IMR-90 (cell line): ENCODE measurements around the gene FBXW8. TPM values are rescaled to one million over a fixed set of nuclear protein-coding genes. Genes with fewer than 3 reads are reported as not detected.

Experiments
- ATAC-seq: fragments of 200-7000 bp; cut with Tn5 transposase; 2 replicates; pipeline ENCODE4 v1.9.1; 2020; ENCODE audit warnings: low read depth, mild to moderate bottlenecking, moderate library complexity
- BruUV-seq: library from RNA; stranded (reverse); fragments of 400-500 nt; replicated peaks from 2 replicates; lab custom pipeline; 2021; lab: Mats Ljungman, UMichigan
- CTCF ChIA-PET: fragments of 300-600 bp; formaldehyde crosslinking; extraction: SDS; loops from one replicate; lab custom pipeline; 2021; ENCODE audit warnings: antibody characterized with exemption; lab: Yijun Ruan, JAX
- POLR2A ChIA-PET: fragments of 300-600 bp; sonication (Branson Sonifier 250); formaldehyde crosslinking; loops from one replicate; lab custom pipeline; 2022; ENCODE audit warnings: antibody characterized with exemption; ENCODE audit not compliant: unreplicated experiment; lab: Charles Lee
- DNase-seq: peaks from one replicate; pipeline ENCODE4 v3.0.0; 2013
- H2AFZ ChIP-seq: replicated peaks from 2 replicates; pipeline ENCODE3; 2013; ENCODE audit warnings: low read length, mild to moderate bottlenecking; ENCODE audit not compliant: poor library complexity
- H2AK5ac ChIP-seq: 2 replicates; pipeline ENCODE4 v1.6.1; 2013; ENCODE audit warnings: low read depth, low read length, inconsistent platforms
- H2AK9ac ChIP-seq: replicated peaks from 2 replicates; pipeline ENCODE3; 2013; ENCODE audit warnings: mild to moderate bottlenecking, low read depth, low read length, moderate library complexity; ENCODE audit not compliant: poor library complexity
- H2BK120ac ChIP-seq: 2 replicates; pipeline ENCODE4 v1.6.1; 2013; ENCODE audit warnings: low read depth, low read length, inconsistent platforms
- H2BK15ac ChIP-seq: 3 replicates; pipeline ENCODE4 v1.6.1; 2013; ENCODE audit warnings: low read depth, low read length, inconsistent platforms
- H2BK20ac ChIP-seq: 2 replicates; pipeline ENCODE4 v1.6.1; 2013; ENCODE audit warnings: low read depth, mild to moderate bottlenecking, inconsistent platforms, low read length, moderate library complexity
- H2BK5ac ChIP-seq: 2 replicates; pipeline ENCODE4 v1.6.1; 2013; ENCODE audit warnings: mild to moderate bottlenecking, low read depth, low read length, inconsistent platforms; ENCODE audit not compliant: poor library complexity, severe bottlenecking
- H3K14ac ChIP-seq: replicated peaks from 2 replicates; pipeline ENCODE4 v1.6.1; 2013; ENCODE audit warnings: low read depth, low read length, inconsistent platforms
- H3K18ac ChIP-seq: 2 replicates; pipeline ENCODE4 v1.6.1; 2013; ENCODE audit warnings: low read depth, low read length, control low read depth
- H3K23ac ChIP-seq: 2 replicates; pipeline ENCODE4 v1.6.1; 2013; ENCODE audit warnings: low read depth, low read length, inconsistent platforms
- H3K27ac ChIP-seq: 2 replicates; pipeline ENCODE4 v1.5.1; 2013; ENCODE audit warnings: mild to moderate bottlenecking, control low read depth, low read length; ENCODE audit not compliant: insufficient read depth
- H3K27me3 ChIP-seq: 2 replicates; pipeline ENCODE4 v1.6.1; 2013; ENCODE audit warnings: low read length; ENCODE audit not compliant: control insufficient read depth, insufficient read depth
- H3K36me3 ChIP-seq: 2 replicates; pipeline ENCODE4 v1.6.1; 2013; ENCODE audit warnings: low read length, mixed read lengths; ENCODE audit not compliant: control insufficient read depth, insufficient read depth
- H3K4ac ChIP-seq: 2 replicates; pipeline ENCODE4 v1.6.1; 2013; ENCODE audit warnings: low read depth, low read length, inconsistent platforms
- H3K4me1 ChIP-seq: 2 replicates; pipeline ENCODE4 v1.6.1; 2013; ENCODE audit warnings: low read length, mixed read lengths; ENCODE audit not compliant: control insufficient read depth, insufficient read depth
- H3K4me2 ChIP-seq: 2 replicates; pipeline ENCODE4 v1.6.1; 2013; ENCODE audit warnings: low read depth, mild to moderate bottlenecking, control low read depth, low read length, moderate library complexity
- H3K4me3 ChIP-seq: 2 replicates; pipeline ENCODE4 v1.5.1; 2013; ENCODE audit warnings: low read depth, mild to moderate bottlenecking, control low read depth, low read length, moderate library complexity; ENCODE audit not compliant: insufficient read depth
- H3K56ac ChIP-seq: 2 replicates; pipeline ENCODE4 v1.6.1; 2013; ENCODE audit warnings: low read length, inconsistent platforms; ENCODE audit not compliant: insufficient read depth; ENCODE audit errors: extremely low read depth
- H3K79me1 ChIP-seq, 2 experiments: 2 replicates each; pipeline ENCODE4 v1.6.1; 2013; ENCODE audit warnings: low read length in 2 of 2, inconsistent platforms in 1 of 2, low read depth in 1 of 2
- H3K9ac ChIP-seq: 2 replicates; pipeline ENCODE4 v1.6.1; 2013; ENCODE audit warnings: low read depth, low read length, control low read depth
- H3K9me1 ChIP-seq: 2 replicates; pipeline ENCODE4 v1.6.1; 2013; ENCODE audit warnings: low read length, inconsistent platforms; ENCODE audit not compliant: insufficient read depth
- H3K9me3 ChIP-seq: 2 replicates; pipeline ENCODE4 v1.6.1; 2013; ENCODE audit warnings: low read length; ENCODE audit not compliant: control insufficient read depth, insufficient read depth
- H4K20me1 ChIP-seq: 2 replicates; pipeline ENCODE4 v1.6.1; 2013; ENCODE audit warnings: low read length, inconsistent platforms; ENCODE audit not compliant: insufficient read depth
- H4K5ac ChIP-seq: 2 replicates; pipeline ENCODE4 v1.6.1; 2013; ENCODE audit warnings: mild to moderate bottlenecking, low read depth, low read length, control low read depth
- H4K8ac ChIP-seq, 2 experiments: 2 replicates each; pipeline ENCODE4 v1.6.1; 2013; ENCODE audit warnings: low read depth in 2 of 2, low read length in 2 of 2, control low read depth in 1 of 2, inconsistent platforms in 1 of 2
- H4K91ac ChIP-seq: 2 replicates; pipeline ENCODE4 v1.6.1; 2013; ENCODE audit warnings: low read depth, low read length, inconsistent platforms; ENCODE audit not compliant: insufficient read depth
- MAFK ChIP-seq: IDR thresholded peaks from 2 replicates; pipeline ENCODE4 v1.6.1; 2012; ENCODE audit warnings: low read depth, low read length, improper control_type of control experiment
- NFE2L2 ChIP-seq: fragments of 150-350 bp; IDR thresholded peaks from 2 replicates; pipeline ENCODE4 v1.6.1; 2016; ENCODE audit warnings: low read depth, mild to moderate bottlenecking, low read length
- USF2 ChIP-seq: fragments of 150-350 bp; IDR thresholded peaks from 2 replicates; pipeline ENCODE4 v1.6.1; 2017; ENCODE audit warnings: mild to moderate bottlenecking, antibody characterized with exemption, low read length, low read depth
- WGBS, 2 experiments: methylation state at CpG; one replicate each; pipeline versions ENCODE4 v1.1.5 to v1.1.7; 2013; ENCODE audit warnings: missing lambda C conversion rate in 2 of 2; ENCODE audit not compliant: insufficient read length in 1 of 2; ENCODE audit errors: extremely low coverage in 2 of 2; 5-methylcytosine and 5-hydroxymethylcytosine counted together
- dilution Hi-C: fragments of 300-500 bp; cut with HindIII; formaldehyde crosslinking; loops from one replicate; pipeline ENCODE4 v1.14.3; 2018; ENCODE audit warnings: low sequenced_read_pairs; ENCODE audit not compliant: unreplicated experiment
- in situ Hi-C: fragments of 300-500 bp; cut with MboI; formaldehyde crosslinking; loops from 3 replicates; pipeline ENCODE4 v1.14.3; 2019; ENCODE audit warnings: low sequenced_read_pairs, inconsistent platforms, mixed read lengths
- intact Hi-C: fragments of 100-400 bp; cut with micrococcal nuclease; formaldehyde crosslinking; loops from 2 replicates; pipeline ENCODE4 v1.10.0; 2022
- polyA plus RNA-seq, 3 experiments: library from polyadenylated mRNA; depleted of rRNA; stranded (reverse); fragments of >200 nt; gene quantifications; 2 replicates each; pipeline ENCODE4 v1.2.3, GENCODE V29; 2012; ENCODE audit warnings: low replicate concordance in 1 of 3
- total RNA-seq: library from RNA; depleted of rRNA; stranded (reverse); fragments of >200 nt; gene quantifications from 2 replicates; pipeline ENCODE4 v1.2.3, GENCODE V29; 2012

The FBXW8 gene
- total and polyA plus RNA-seq, 2 of the 4 experiments (the other 2 are of a cell fraction): 20.3 to 25.8 TPM

GRCh38 chr12:117037289-117038022 is 126.7 kb downstream of the FBXW8 start (continued):
- no peak for TF ChIP-seq MAFK

GRCh38 chr12:117038023-117038680 is 127.4 kb downstream of the FBXW8 start:
- Histone ChIP-seq H3K14ac (no peak overlapping the region), H3K9me3 (no peaks in the 10 kb centered on the region), H4K20me1 (peaks cover 3% of the 10 kb centered on the region; the same call in 1 of the 2 replicates), H3K4me2 (no peak overlapping the region), H3K56ac (no peak overlapping the region), H4K5ac (no peak overlapping the region), H3K36me3 (no peaks in the 10 kb centered on the region), H3K9me1 (no peaks in the 10 kb centered on the region), H2AFZ (peak overlapping the region; percentile 17), H3K4me1 (peaks cover 5% of the 10 kb centered on the region; the same call in 1 of the 2 replicates), H4K91ac (no peak overlapping the region), H2AK5ac (no peak overlapping the region), H2BK5ac (no peak overlapping the region), H2AK9ac (no peak overlapping the region), H2BK120ac (no peak overlapping the region), H3K18ac (no peak overlapping the region), H2BK15ac (no peak overlapping the region), H3K79me1 (no peaks in the 10 kb centered on the region), H3K9ac (no peak overlapping the region), H4K8ac (no peak overlapping the region), H3K23ac (no peak overlapping the region), H3K27me3 (peaks cover 7% of the 10 kb centered on the region; the same call in 1 of the 2 replicates), H3K4ac (no peak overlapping the region), H3K4me3 (no peak overlapping the region), H2BK20ac (no peak overlapping the region), H3K27ac (no peak overlapping the region)
- intact Hi-C loops: no loop called here
- ATAC-seq (no peak), DNase-seq (no peak)
- no peak for TF ChIP-seq USF2
- TF ChIP-seq NFE2L2: no peak
- dilution Hi-C loops: no loop called here
- BruUV-seq: no TSS peak
- CTCF ChIA-PET: interaction anchor here (0.6 kb wide), 1 partner anchor 137 kb away, joined by 5 read pairs; no protein-coding TSS in a partner anchor
- POLR2A ChIA-PET: no interaction called here
- 60% methylated on average over 1 of the region's 15 CpGs; no CpG with 5 or more reads in 1 of the 2 experiments for WGBS, 2 experiments
- in situ Hi-C loops: loop anchor here (25.0 kb wide), 1 partner anchor 799 kb away; no protein-coding TSS in a partner anchor
